IMR-90 (cell line): Measurements from ENCODE around the gene SPTB. TPM values are rescaled to one million over a fixed set of nuclear protein-coding genes. Genes with fewer than 3 reads are reported as not detected.

Experiments
- ATAC-seq: fragments of 200-7000 bp; cut with Tn5 transposase; 2 replicates; pipeline ENCODE4 v1.9.1; 2020; ENCODE audit warnings: low read depth, mild to moderate bottlenecking, moderate library complexity
- BruUV-seq: library from RNA; stranded (reverse); fragments of 400-500 nt; replicated peaks from 2 replicates; lab custom pipeline; 2021; lab: Mats Ljungman, UMichigan
- CTCF ChIA-PET: fragments of 300-600 bp; formaldehyde crosslinking; extraction: SDS; loops from one replicate; lab custom pipeline; 2021; ENCODE audit warnings: antibody characterized with exemption; lab: Yijun Ruan, JAX
- POLR2A ChIA-PET: fragments of 300-600 bp; sonication (Branson Sonifier 250); formaldehyde crosslinking; loops from one replicate; lab custom pipeline; 2022; ENCODE audit warnings: antibody characterized with exemption; ENCODE audit not compliant: unreplicated experiment; lab: Charles Lee
- DNase-seq: peaks from one replicate; pipeline ENCODE4 v3.0.0; 2013
- H2AFZ ChIP-seq: replicated peaks from 2 replicates; pipeline ENCODE3; 2013; ENCODE audit warnings: low read length, mild to moderate bottlenecking; ENCODE audit not compliant: poor library complexity
- H2AK5ac ChIP-seq: 2 replicates; pipeline ENCODE4 v1.6.1; 2013; ENCODE audit warnings: low read depth, low read length, inconsistent platforms
- H2AK9ac ChIP-seq: replicated peaks from 2 replicates; pipeline ENCODE3; 2013; ENCODE audit warnings: mild to moderate bottlenecking, low read depth, low read length, moderate library complexity; ENCODE audit not compliant: poor library complexity
- H2BK120ac ChIP-seq: 2 replicates; pipeline ENCODE4 v1.6.1; 2013; ENCODE audit warnings: low read depth, low read length, inconsistent platforms
- H2BK15ac ChIP-seq: 3 replicates; pipeline ENCODE4 v1.6.1; 2013; ENCODE audit warnings: low read depth, low read length, inconsistent platforms
- H2BK20ac ChIP-seq: 2 replicates; pipeline ENCODE4 v1.6.1; 2013; ENCODE audit warnings: low read depth, mild to moderate bottlenecking, inconsistent platforms, low read length, moderate library complexity
- H2BK5ac ChIP-seq: 2 replicates; pipeline ENCODE4 v1.6.1; 2013; ENCODE audit warnings: mild to moderate bottlenecking, low read depth, low read length, inconsistent platforms; ENCODE audit not compliant: poor library complexity, severe bottlenecking
- H3K14ac ChIP-seq: replicated peaks from 2 replicates; pipeline ENCODE4 v1.6.1; 2013; ENCODE audit warnings: low read depth, low read length, inconsistent platforms
- H3K18ac ChIP-seq: 2 replicates; pipeline ENCODE4 v1.6.1; 2013; ENCODE audit warnings: low read depth, low read length, control low read depth
- H3K23ac ChIP-seq: 2 replicates; pipeline ENCODE4 v1.6.1; 2013; ENCODE audit warnings: low read depth, low read length, inconsistent platforms
- H3K27ac ChIP-seq: 2 replicates; pipeline ENCODE4 v1.5.1; 2013; ENCODE audit warnings: mild to moderate bottlenecking, control low read depth, low read length; ENCODE audit not compliant: insufficient read depth
- H3K27me3 ChIP-seq: 2 replicates; pipeline ENCODE4 v1.6.1; 2013; ENCODE audit warnings: low read length; ENCODE audit not compliant: control insufficient read depth, insufficient read depth
- H3K36me3 ChIP-seq: 2 replicates; pipeline ENCODE4 v1.6.1; 2013; ENCODE audit warnings: low read length, mixed read lengths; ENCODE audit not compliant: control insufficient read depth, insufficient read depth
- H3K4ac ChIP-seq: 2 replicates; pipeline ENCODE4 v1.6.1; 2013; ENCODE audit warnings: low read depth, low read length, inconsistent platforms
- H3K4me1 ChIP-seq: 2 replicates; pipeline ENCODE4 v1.6.1; 2013; ENCODE audit warnings: low read length, mixed read lengths; ENCODE audit not compliant: control insufficient read depth, insufficient read depth
- H3K4me2 ChIP-seq: 2 replicates; pipeline ENCODE4 v1.6.1; 2013; ENCODE audit warnings: low read depth, mild to moderate bottlenecking, control low read depth, low read length, moderate library complexity
- H3K4me3 ChIP-seq: 2 replicates; pipeline ENCODE4 v1.5.1; 2013; ENCODE audit warnings: low read depth, mild to moderate bottlenecking, control low read depth, low read length, moderate library complexity; ENCODE audit not compliant: insufficient read depth
- H3K56ac ChIP-seq: 2 replicates; pipeline ENCODE4 v1.6.1; 2013; ENCODE audit warnings: low read length, inconsistent platforms; ENCODE audit not compliant: insufficient read depth; ENCODE audit errors: extremely low read depth
- H3K79me1 ChIP-seq, 2 experiments: 2 replicates each; pipeline ENCODE4 v1.6.1; 2013; ENCODE audit warnings: low read length in 2 of 2, inconsistent platforms in 1 of 2, low read depth in 1 of 2
- H3K9ac ChIP-seq: 2 replicates; pipeline ENCODE4 v1.6.1; 2013; ENCODE audit warnings: low read depth, low read length, control low read depth
- H3K9me1 ChIP-seq: 2 replicates; pipeline ENCODE4 v1.6.1; 2013; ENCODE audit warnings: low read length, inconsistent platforms; ENCODE audit not compliant: insufficient read depth
- H3K9me3 ChIP-seq: 2 replicates; pipeline ENCODE4 v1.6.1; 2013; ENCODE audit warnings: low read length; ENCODE audit not compliant: control insufficient read depth, insufficient read depth
- H4K20me1 ChIP-seq: 2 replicates; pipeline ENCODE4 v1.6.1; 2013; ENCODE audit warnings: low read length, inconsistent platforms; ENCODE audit not compliant: insufficient read depth
- H4K5ac ChIP-seq: 2 replicates; pipeline ENCODE4 v1.6.1; 2013; ENCODE audit warnings: mild to moderate bottlenecking, low read depth, low read length, control low read depth
- H4K8ac ChIP-seq, 2 experiments: 2 replicates each; pipeline ENCODE4 v1.6.1; 2013; ENCODE audit warnings: low read depth in 2 of 2, low read length in 2 of 2, control low read depth in 1 of 2, inconsistent platforms in 1 of 2
- H4K91ac ChIP-seq: 2 replicates; pipeline ENCODE4 v1.6.1; 2013; ENCODE audit warnings: low read depth, low read length, inconsistent platforms; ENCODE audit not compliant: insufficient read depth
- BHLHE40 ChIP-seq: fragments of 150-350 bp; IDR thresholded peaks from 2 replicates; pipeline ENCODE4 v1.6.1; 2016; ENCODE audit warnings: mild to moderate bottlenecking, low read depth, low read length
- CEBPB ChIP-seq: IDR thresholded peaks from 2 replicates; pipeline ENCODE4 v1.6.1; 2012; ENCODE audit warnings: low read depth, low read length, improper control_type of control experiment
- RAD21 ChIP-seq: IDR thresholded peaks from 2 replicates; pipeline ENCODE4 v1.6.1; 2012; ENCODE audit warnings: low read length, improper control_type of control experiment
- WGBS, 2 experiments: methylation state at CpG; one replicate each; pipeline versions ENCODE4 v1.1.5 to v1.1.7; 2013; ENCODE audit warnings: missing lambda C conversion rate in 2 of 2; ENCODE audit not compliant: insufficient read length in 1 of 2; ENCODE audit errors: extremely low coverage in 2 of 2; 5-methylcytosine and 5-hydroxymethylcytosine counted together
- dilution Hi-C: fragments of 300-500 bp; cut with HindIII; formaldehyde crosslinking; loops from one replicate; pipeline ENCODE4 v1.14.3; 2018; ENCODE audit warnings: low sequenced_read_pairs; ENCODE audit not compliant: unreplicated experiment
- in situ Hi-C: fragments of 300-500 bp; cut with MboI; formaldehyde crosslinking; loops from 3 replicates; pipeline ENCODE4 v1.14.3; 2019; ENCODE audit warnings: low sequenced_read_pairs, inconsistent platforms, mixed read lengths
- intact Hi-C: fragments of 100-400 bp; cut with micrococcal nuclease; formaldehyde crosslinking; loops from 2 replicates; pipeline ENCODE4 v1.10.0; 2022
- polyA plus RNA-seq, 3 experiments: library from polyadenylated mRNA; depleted of rRNA; stranded (reverse); fragments of >200 nt; gene quantifications; 2 replicates each; pipeline ENCODE4 v1.2.3, GENCODE V29; 2012; ENCODE audit warnings: low replicate concordance in 1 of 3
- total RNA-seq: library from RNA; depleted of rRNA; stranded (reverse); fragments of >200 nt; gene quantifications from 2 replicates; pipeline ENCODE4 v1.2.3, GENCODE V29; 2012

SPTB gene
- total and polyA plus RNA-seq, 2 of the 4 experiments (the other 2 are of a cell fraction), result under 0.01 to 0.07 TPM

GRCh38 chr14:64728856-64729255, 150.9 kb downstream of the SPTB start:
- Histone ChIP-seq H3K56ac (no peak overlapping the region), H3K9me1 (peaks cover 6% of the 10 kb centered on the region; the same call in 1 of the 2 replicates), H3K27me3 (no peaks in the 10 kb centered on the region), H2BK5ac (no peak overlapping the region), H2BK15ac (no peak overlapping the region), H3K9ac (no peak overlapping the region), H3K4me3 (no peak overlapping the region), H3K79me1 (peaks cover 0 to 7% of the 10 kb centered on the region in 2 experiments; a peak in 2 of 4 replicates), H2AFZ (no peak overlapping the region), H2BK20ac (no peak overlapping the region), H3K36me3 (peaks cover 28% of the 10 kb centered on the region), H2BK120ac (no peak overlapping the region), H3K4me2 (no peak overlapping the region), H4K20me1 (no peaks in the 10 kb centered on the region), H3K14ac (no peak overlapping the region), H4K5ac (no peak overlapping the region), H4K8ac (no peak overlapping the region), H4K91ac (no peak overlapping the region), H3K27ac (no peak overlapping the region), H3K4me1 (peaks cover 2% of the 10 kb centered on the region), H2AK9ac (no peak overlapping the region), H3K4ac (no peak overlapping the region), H2AK5ac (no peak overlapping the region), H3K18ac (no peak overlapping the region), H3K23ac (no peak overlapping the region), H3K9me3 (no peaks in the 10 kb centered on the region)
- POLR2A ChIA-PET, result no interaction called here
- in situ Hi-C loops, result no loop called here
- dilution Hi-C loops, result no loop called here
- DNase-seq (no peak), ATAC-seq (no peak)
- intact Hi-C loops, result no loop called here
- WGBS, 2 experiments, result 92% methylated on average over 4 of the region's 10 CpGs; no CpG with 5 or more reads in 1 of the 2 experiments
- BruUV-seq, result no TSS peak
- TF ChIP-seq RAD21 (no peak), BHLHE40 (no peak), CEBPB (no peak)
- CTCF ChIA-PET, result no interaction called here
